NCI-H2196 (cell line): Measurements from ENCODE around the gene CCDC85A.
A peak's percentile ranks its signal among the peaks of the same experiment; 100 is the strongest.
"Not testable (repeated sequence)": the region's sequence is repeated elsewhere in the genome, so short reads cannot be mapped to it uniquely, and the experiment has no call there.

Experiments
- DNase-seq: peaks from one replicate; lab custom pipeline; 2025; ENCODE audit not compliant: unreplicated experiment; lab: John Stamatoyannopoulos, UW

CCDC85A gene

GRCh38 chr2:56183643-56184499, at the start of gene CCDC85A:
Gene CCDC85A, plus strand, starts transcription at chr2:56183990. Its CDS starts 635 bp downstream, at chr2:56184625.
- peak; percentile 63 for DNase-seq

- no peak for DNase-seq
These were observed 48.9 kb upstream of the CCDC85A start for GRCh38 chr2:56134861-56135260.

- DNase-seq, result not testable (repeated sequence)
These were observed 41.2 kb upstream of the CCDC85A start for GRCh38 chr2:56142497-56143061.

- DNase-seq, result no peak
These were observed 35.9 kb upstream of the CCDC85A start for GRCh38 chr2:56147907-56148306.

GRCh38 chr2:56148825-56149224, 35.0 kb upstream of the CCDC85A start:
- no peak for DNase-seq

- no peak for DNase-seq
These were observed 31.9 kb upstream of the CCDC85A start for GRCh38 chr2:56151841-56152240.

GRCh38 chr2:56155188-56155587, 28.6 kb upstream of the CCDC85A start:
- no peak for DNase-seq

- DNase-seq, result not testable (repeated sequence)
These were observed 23.9 kb upstream of the CCDC85A start for GRCh38 chr2:56159875-56160274.

- DNase-seq, result peak; percentile 16
These were observed 15.9 kb upstream of the CCDC85A start for GRCh38 chr2:56167616-56168562.

GRCh38 chr2:56169521-56169920, 14.3 kb upstream of the CCDC85A start:
- no peak for DNase-seq

- no peak for DNase-seq
These were observed 13.3 kb upstream of the CCDC85A start for GRCh38 chr2:56170504-56170903.

GRCh38 chr2:56170988-56171387, 12.8 kb upstream of the CCDC85A start:
- DNase-seq, result no peak

GRCh38 chr2:56175779-56176178, 8.0 kb upstream of the CCDC85A start:
- no peak for DNase-seq

- no peak for DNase-seq
These were observed 6.2 kb upstream of the CCDC85A start for GRCh38 chr2:56177420-56178220.

GRCh38 chr2:56179931-56180330, 3.9 kb upstream of the CCDC85A start:
- DNase-seq, result no peak

GRCh38 chr2:56182420-56182819, 1.4 kb upstream of the CCDC85A start:
- DNase-seq, result no peak

- peak; percentile 10 for DNase-seq
These were observed 766 bp downstream of the CCDC85A start for GRCh38 chr2:56184500-56185011.

- DNase-seq, result peak; percentile 10
These were observed 1.4 kb downstream of the CCDC85A start for GRCh38 chr2:56185101-56185581.

GRCh38 chr2:56185582-56186046, 1.8 kb downstream of the CCDC85A start:
- no peak for DNase-seq

- peak; percentile 1 for DNase-seq
These were observed 7.8 kb downstream of the CCDC85A start for GRCh38 chr2:56191617-56192016.
